DMS79 treated with DMSO at 0.1 percent for 48 hours (cell line): ENCODE results near the gene STT3B.
"Not testable (repeated sequence)": the region's sequence is repeated elsewhere in the genome, so short reads cannot be mapped to it uniquely, and the experiment has no call there.

Experiments used
- DNase-seq: peaks from one replicate; lab custom pipeline; 2025; lab: John Stamatoyannopoulos, UW

STT3B gene

GRCh38 chr3:31532587-31533168 lies at the start of gene STT3B:
Gene STT3B (plus strand): TSS chr3:31532925. CDS start chr3:31532999, 74 bp downstream.
- DNase-seq, result peak; percentile 25

- no peak for DNase-seq
These were observed 48.9 kb upstream of the STT3B start for GRCh38 chr3:31483776-31484175.

GRCh38 chr3:31485196-31485595 lies 47.5 kb upstream of the STT3B start:
- DNase-seq, result no peak

GRCh38 chr3:31486865-31487533 lies 45.7 kb upstream of the STT3B start:
- DNase-seq, result no peak

- DNase-seq, result no peak
These were observed 44.2 kb upstream of the STT3B start for GRCh38 chr3:31488475-31489017.

GRCh38 chr3:31490502-31490901 lies 42.2 kb upstream of the STT3B start:
- no peak for DNase-seq

- no peak for DNase-seq
These were observed 41.1 kb upstream of the STT3B start for GRCh38 chr3:31491660-31492059.

GRCh38 chr3:31493149-31493548 lies 39.6 kb upstream of the STT3B start:
- DNase-seq, result no peak

- no peak for DNase-seq
These were observed 36.6 kb upstream of the STT3B start for GRCh38 chr3:31495971-31496665.

- no peak for DNase-seq
These were observed 33.9 kb upstream of the STT3B start for GRCh38 chr3:31498791-31499190.

- no peak for DNase-seq
These were observed 33.4 kb upstream of the STT3B start for GRCh38 chr3:31499281-31499680.

GRCh38 chr3:31502803-31503221 lies 29.9 kb upstream of the STT3B start:
- no peak for DNase-seq

GRCh38 chr3:31503456-31503855 lies 29.3 kb upstream of the STT3B start:
- DNase-seq, result no peak

GRCh38 chr3:31504230-31504629 lies 28.5 kb upstream of the STT3B start:
- no peak for DNase-seq

- no peak for DNase-seq
These were observed 27.2 kb upstream of the STT3B start for GRCh38 chr3:31505371-31506048.

GRCh38 chr3:31506515-31506914 lies 26.2 kb upstream of the STT3B start:
- DNase-seq, result not testable (repeated sequence)

- no peak for DNase-seq
These were observed 24.1 kb upstream of the STT3B start for GRCh38 chr3:31508452-31509146.

- DNase-seq, result no peak
These were observed 23.5 kb upstream of the STT3B start for GRCh38 chr3:31509147-31509728.

- DNase-seq, result no peak
These were observed 18.2 kb upstream of the STT3B start for GRCh38 chr3:31514570-31514969.

GRCh38 chr3:31515486-31516284 lies 17.0 kb upstream of the STT3B start:
- DNase-seq, result no peak

- DNase-seq, result no peak
These were observed 16.0 kb upstream of the STT3B start for GRCh38 chr3:31516757-31517156.
